Uterus (tissue), 2 donors: ENCODE data around the gene PTPN11.

ENCODE experiments used
- POLR2A ChIP-seq, 2 donors: fragments of 450-650 bp; IDR thresholded peaks; one replicate each; pipeline ENCODE4 v1.6.1; 2016; ENCODE audit warnings: antibody characterized with exemption in 2 of 2, mild to moderate bottlenecking in 1 of 2, moderate library complexity in 1 of 2
- TF ChIP-seq, protein P1 (sequence below), 4 experiments: fragments of 200-600 bp in 2 of 4; fragments of 450-650 bp in 2 of 4; sonication (generic) in 2 of 4; IDR thresholded peaks; one replicate each; pipeline ENCODE4 v1.5.1; 2016 to 2019; ENCODE audit warnings: antibody characterized with exemption in 4 of 4, mild to moderate bottlenecking in 2 of 4, moderate library complexity in 1 of 4

DNA sequence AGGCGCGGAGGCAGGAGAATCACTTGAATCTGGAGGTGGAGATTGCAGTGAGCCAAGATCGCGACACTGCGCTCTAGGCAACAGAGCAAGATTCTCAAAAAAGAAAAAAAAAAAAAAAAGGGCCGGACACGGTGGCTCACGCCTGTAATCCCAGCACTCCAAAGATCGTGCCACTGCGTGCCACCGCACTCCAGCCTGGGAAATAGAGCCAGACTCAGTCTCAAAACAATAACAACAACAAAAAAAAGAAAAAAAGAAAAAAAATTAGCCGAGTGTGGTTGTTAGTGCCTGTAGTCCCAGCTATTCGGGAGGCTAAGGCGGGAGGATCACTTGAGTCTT is 8.9 kb upstream of the PTPN11 start:
- TF ChIP-seq POLR2A (IDR thresholded peaks at IDR 0.05), result no peak
- TF ChIP-seq, protein P1, sequence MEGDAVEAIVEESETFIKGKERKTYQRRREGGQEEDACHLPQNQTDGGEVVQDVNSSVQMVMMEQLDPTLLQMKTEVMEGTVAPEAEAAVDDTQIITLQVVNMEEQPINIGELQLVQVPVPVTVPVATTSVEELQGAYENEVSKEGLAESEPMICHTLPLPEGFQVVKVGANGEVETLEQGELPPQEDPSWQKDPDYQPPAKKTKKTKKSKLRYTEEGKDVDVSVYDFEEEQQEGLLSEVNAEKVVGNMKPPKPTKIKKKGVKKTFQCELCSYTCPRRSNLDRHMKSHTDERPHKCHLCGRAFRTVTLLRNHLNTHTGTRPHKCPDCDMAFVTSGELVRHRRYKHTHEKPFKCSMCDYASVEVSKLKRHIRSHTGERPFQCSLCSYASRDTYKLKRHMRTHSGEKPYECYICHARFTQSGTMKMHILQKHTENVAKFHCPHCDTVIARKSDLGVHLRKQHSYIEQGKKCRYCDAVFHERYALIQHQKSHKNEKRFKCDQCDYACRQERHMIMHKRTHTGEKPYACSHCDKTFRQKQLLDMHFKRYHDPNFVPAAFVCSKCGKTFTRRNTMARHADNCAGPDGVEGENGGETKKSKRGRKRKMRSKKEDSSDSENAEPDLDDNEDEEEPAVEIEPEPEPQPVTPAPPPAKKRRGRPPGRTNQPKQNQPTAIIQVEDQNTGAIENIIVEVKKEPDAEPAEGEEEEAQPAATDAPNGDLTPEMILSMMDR (IDR thresholded peaks at IDR 0.05), result no peak
